ENCODE measurements around the gene PROZ. TPM values are rescaled to one million over a fixed set of nuclear protein-coding genes. Genes with fewer than 3 reads are reported as not detected.
A peak's percentile ranks its signal among the peaks of the same experiment; 100 is the strongest.

Gene PROZ
- total RNA-seq, 1 donor from 2014 or later: not detected

DNA sequence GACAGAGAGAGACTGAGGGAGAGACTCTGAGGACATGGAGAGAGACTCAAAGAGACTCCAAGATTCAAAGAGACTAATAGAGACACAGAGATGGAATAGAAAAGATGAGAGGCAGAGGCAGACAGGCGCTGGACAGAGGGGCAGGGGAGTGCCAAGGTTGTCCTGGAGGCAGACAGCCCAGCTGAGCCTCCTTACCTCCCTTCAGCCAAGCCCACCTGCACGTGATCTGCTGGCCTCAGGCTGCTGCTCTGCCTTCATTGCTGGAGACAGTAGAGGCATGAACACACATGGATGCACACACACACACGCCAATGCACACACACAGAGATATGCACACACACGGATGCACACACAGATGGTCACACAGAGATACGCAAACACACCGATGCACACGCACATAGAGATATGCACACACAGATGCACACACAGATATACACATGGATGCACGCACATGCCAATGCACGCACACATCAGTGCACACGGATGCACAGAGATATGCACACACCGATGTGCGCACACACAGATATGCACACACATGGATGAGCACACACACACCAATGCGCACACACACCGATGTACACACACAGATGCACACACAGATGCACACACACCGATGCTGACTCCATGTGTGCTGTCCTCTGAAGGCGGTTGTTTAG lies 39.2 kb upstream of the PROZ start:
- no peaks in the 10 kb centered on the region for H3K9me3 Mint-ChIP-seq

DNA sequence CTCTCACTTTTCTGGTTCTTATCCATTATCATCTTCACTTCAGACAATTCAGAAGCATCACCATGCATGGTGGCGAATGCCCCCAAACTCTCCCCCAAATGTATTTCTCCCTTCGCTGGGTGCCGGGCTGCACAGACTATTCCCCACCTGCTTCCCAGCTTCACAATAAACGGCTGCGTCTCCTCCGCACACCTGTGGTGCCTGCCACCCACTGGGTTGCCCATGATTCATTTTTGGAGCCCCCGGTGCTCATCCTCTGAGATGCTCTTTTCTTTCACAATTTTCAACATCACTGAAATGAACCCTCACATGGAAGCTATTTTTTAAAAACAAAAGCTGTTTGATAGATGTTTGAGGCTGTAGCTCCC lies 38.6 kb upstream of the PROZ start:
- H3K4me1 Mint-ChIP-seq (ENCODE audit: unreplicated experiment): peaks cover 11% of the 10 kb centered on the region
- H3K9me3 Mint-ChIP-seq: no peaks in the 10 kb centered on the region
- peaks cover 16% of the 10 kb centered on the region for H3K27me3 Mint-ChIP-seq
- no peaks in the 10 kb centered on the region for H3K36me3 Mint-ChIP-seq
- TF ChIP-seq, protein P1, sequence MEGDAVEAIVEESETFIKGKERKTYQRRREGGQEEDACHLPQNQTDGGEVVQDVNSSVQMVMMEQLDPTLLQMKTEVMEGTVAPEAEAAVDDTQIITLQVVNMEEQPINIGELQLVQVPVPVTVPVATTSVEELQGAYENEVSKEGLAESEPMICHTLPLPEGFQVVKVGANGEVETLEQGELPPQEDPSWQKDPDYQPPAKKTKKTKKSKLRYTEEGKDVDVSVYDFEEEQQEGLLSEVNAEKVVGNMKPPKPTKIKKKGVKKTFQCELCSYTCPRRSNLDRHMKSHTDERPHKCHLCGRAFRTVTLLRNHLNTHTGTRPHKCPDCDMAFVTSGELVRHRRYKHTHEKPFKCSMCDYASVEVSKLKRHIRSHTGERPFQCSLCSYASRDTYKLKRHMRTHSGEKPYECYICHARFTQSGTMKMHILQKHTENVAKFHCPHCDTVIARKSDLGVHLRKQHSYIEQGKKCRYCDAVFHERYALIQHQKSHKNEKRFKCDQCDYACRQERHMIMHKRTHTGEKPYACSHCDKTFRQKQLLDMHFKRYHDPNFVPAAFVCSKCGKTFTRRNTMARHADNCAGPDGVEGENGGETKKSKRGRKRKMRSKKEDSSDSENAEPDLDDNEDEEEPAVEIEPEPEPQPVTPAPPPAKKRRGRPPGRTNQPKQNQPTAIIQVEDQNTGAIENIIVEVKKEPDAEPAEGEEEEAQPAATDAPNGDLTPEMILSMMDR (conservative IDR thresholded peaks at IDR 0.05): no peak
- no peak overlapping the region for H3K4me3 Mint-ChIP-seq
- DNase-seq (ENCODE audit: extremely low spot score, unreplicated experiment): peak; percentile 49
- no peak overlapping the region for H3K27ac Mint-ChIP-seq

More for the DNA sequence above, 39.2 kb upstream of the PROZ start:
- TF ChIP-seq, protein P1 (conservative IDR thresholded peaks at IDR 0.05): no peak
- Mint-ChIP-seq H3K27me3 (peaks cover 19% of the 10 kb centered on the region), H3K36me3 (no peaks in the 10 kb centered on the region), H3K4me1 (ENCODE audit: unreplicated experiment) (peaks cover 11% of the 10 kb centered on the region), H3K27ac (no peak overlapping the region), H3K4me3 (no peak overlapping the region)
- peak; percentile 50 for DNase-seq (ENCODE audit: extremely low spot score, unreplicated experiment)

DNA sequence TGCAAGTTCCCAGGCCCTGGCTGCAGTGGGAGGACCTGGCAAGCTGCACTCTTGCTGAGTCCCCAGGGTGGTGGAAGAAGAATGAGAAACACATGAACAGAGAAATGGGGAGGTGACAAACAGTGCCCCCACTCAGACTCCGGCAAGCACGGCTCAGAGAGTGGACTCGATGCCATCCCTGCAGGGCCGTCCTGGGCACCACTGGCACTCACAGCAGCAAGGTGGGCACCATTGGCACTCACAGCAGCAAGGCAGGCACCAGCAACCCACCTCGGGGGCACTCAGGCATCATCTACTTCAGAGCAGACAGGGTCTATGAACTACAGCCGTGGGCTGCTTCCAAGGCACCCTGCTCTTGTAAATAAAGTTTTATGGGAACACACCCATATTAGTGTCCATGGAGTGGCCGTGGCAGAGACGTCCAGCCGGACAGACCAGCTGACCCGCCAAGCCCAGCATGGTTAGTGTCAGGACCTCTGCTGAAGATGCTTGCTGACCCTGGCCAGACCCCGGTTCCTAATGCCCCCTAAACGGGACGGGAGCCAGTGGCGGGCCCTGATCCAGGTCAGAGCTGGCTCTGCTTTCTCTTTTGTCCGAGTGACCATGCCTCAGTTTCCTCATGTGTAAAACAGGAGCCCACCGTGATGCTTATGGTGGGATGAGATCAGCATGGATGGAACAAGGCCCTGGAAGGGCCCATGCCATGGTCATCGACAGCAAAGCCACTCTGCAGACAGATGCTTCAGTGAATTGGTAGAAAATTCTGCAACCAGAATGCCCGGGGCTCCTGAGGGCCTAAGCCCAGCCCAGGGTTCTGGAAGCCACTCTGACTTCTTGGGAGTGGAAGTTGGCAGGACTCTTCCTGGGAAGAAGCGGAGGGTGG lies 37.9 kb upstream of the PROZ start:
- Mint-ChIP-seq H3K4me1 (ENCODE audit: unreplicated experiment) (peaks cover 11% of the 10 kb centered on the region), H3K4me3 (no peak overlapping the region), H3K27ac (no peak overlapping the region), H3K27me3 (peaks cover 16% of the 10 kb centered on the region), H3K36me3 (no peaks in the 10 kb centered on the region), H3K9me3 (no peaks in the 10 kb centered on the region)
- DNase-seq (ENCODE audit: extremely low spot score, unreplicated experiment): peak; percentile 60
- TF ChIP-seq, protein P1 (conservative IDR thresholded peaks at IDR 0.05): no peak

DNA sequence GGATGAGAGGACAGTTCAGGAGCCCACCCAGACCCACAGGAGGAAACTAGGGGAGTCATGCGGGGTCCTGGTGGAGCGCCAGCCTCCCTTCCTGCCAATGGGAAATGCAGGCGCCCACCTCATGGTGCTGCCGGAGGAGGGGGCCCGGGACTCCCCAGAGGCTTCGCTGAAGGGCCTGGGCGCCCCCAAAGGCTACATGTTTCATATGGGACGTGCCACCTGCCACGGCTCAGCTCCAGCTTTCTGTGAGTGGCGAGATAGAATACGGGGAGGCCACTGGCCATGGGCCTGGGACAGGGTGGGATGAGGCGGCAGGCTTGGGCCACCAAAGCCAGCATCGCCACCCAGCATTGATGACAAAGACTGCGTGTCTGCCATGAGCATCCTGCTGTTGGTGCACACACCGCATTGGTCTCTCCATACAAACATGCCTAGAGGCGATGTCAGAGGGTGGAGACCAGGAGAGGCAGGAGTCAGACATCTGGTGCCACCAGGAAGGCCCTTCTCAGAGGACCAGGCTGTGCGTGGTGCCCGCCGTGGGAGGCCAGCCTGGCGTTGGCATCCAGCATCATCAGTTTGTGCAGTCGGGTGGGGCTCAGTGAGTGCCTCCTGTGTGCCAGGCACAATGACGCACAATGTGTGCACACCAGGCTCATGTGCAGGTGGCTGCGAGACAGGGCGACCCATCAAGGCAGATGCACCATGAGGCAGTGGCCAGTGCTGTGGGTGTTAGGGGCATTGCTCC lies 37.1 kb upstream of the PROZ start:
- peak; percentile 47 for DNase-seq (ENCODE audit: extremely low spot score, unreplicated experiment)

DNA sequence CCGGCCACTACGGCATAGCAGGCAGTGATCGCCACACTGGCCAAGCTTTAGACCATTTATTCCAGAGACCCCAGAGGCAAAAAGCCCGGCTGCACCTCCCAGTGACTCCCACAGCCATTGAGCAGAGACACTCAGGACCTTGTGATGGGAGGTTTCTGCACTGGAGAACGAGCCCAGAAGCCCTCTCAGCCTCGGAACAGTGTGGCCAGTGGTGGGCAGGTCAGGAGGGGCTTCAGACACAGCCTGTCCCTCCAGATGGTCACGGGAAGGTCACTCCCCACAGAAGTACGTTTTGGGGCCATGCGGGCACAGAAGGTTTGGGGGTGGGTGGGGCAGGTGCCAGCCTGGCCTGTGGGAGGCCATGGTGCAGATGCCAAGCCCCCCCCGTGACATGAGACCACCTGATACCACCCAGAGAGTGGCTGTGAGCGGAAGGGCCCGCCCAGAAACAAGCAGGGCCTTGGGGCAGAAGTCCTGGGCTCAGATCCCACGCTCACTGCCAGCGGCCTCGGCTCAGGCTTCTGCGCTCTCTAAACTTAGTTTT lies 36.4 kb upstream of the PROZ start:
- TF ChIP-seq, protein P1 (conservative IDR thresholded peaks at IDR 0.05): no peak
- Mint-ChIP-seq H3K9me3 (no peaks in the 10 kb centered on the region), H3K27ac (peak overlapping the region; percentile 81), H3K4me1 (ENCODE audit: unreplicated experiment) (peaks cover 11% of the 10 kb centered on the region), H3K36me3 (no peaks in the 10 kb centered on the region), H3K4me3 (peak overlapping the region; percentile 77), H3K27me3 (peaks cover 16% of the 10 kb centered on the region)
- peak; percentile 53 for DNase-seq (ENCODE audit: extremely low spot score, unreplicated experiment)

More for the DNA sequence above, 37.1 kb upstream of the PROZ start:
- Mint-ChIP-seq H3K36me3 (no peaks in the 10 kb centered on the region), H3K9me3 (no peaks in the 10 kb centered on the region), H3K27me3 (peaks cover 16% of the 10 kb centered on the region), H3K4me1 (ENCODE audit: unreplicated experiment) (peaks cover 11% of the 10 kb centered on the region), H3K4me3 (no peak overlapping the region), H3K27ac (no peak overlapping the region)
- TF ChIP-seq, protein P1 (conservative IDR thresholded peaks at IDR 0.05): no peak
